Astrocyte (in vitro differentiated cells and primary cell): ENCODE data around the gene KRTAP15-1. TPM values are rescaled to one million over a fixed set of nuclear protein-coding genes. Genes with fewer than 3 reads are reported as not detected.

Experiments used
- DNase-seq: peaks from one replicate; pipeline ENCODE4 v3.0.0-alpha.2; 2010; ENCODE audit warnings: low read depth
- FAIRE-seq: peaks from 2 replicates; lab custom pipeline; 2011; peaks lifted over from hg19 to GRCh38; lab: Jason Lieb, UNC
- H2AFZ ChIP-seq: 2 replicates; pipeline ENCODE4 v1.6.0; 2012; ENCODE audit warnings: low read depth, low read length, inconsistent platforms
- H3K27ac ChIP-seq: 2 replicates; pipeline ENCODE4 v1.5.1; 2011; ENCODE audit warnings: low read depth, low read length, inconsistent platforms
- H3K27me3 ChIP-seq: 2 replicates; pipeline ENCODE4 v1.6.0; 2011; ENCODE audit warnings: low read length, inconsistent platforms; ENCODE audit not compliant: insufficient read depth
- H3K36me3 ChIP-seq: 2 replicates; pipeline ENCODE4 v1.5.1; 2011; ENCODE audit warnings: low read length, inconsistent platforms; ENCODE audit not compliant: insufficient read depth
- H3K4me1 ChIP-seq: 2 replicates; pipeline ENCODE4 v1.5.1; 2011; ENCODE audit warnings: low read length, inconsistent platforms; ENCODE audit not compliant: insufficient read depth
- H3K4me2 ChIP-seq: 2 replicates; pipeline ENCODE4 v1.6.0; 2012; ENCODE audit warnings: low read length, inconsistent platforms
- H3K4me3 ChIP-seq: 2 replicates; pipeline ENCODE4 v1.5.1; 2011; ENCODE audit warnings: low read depth, mild to moderate bottlenecking, low read length, inconsistent platforms; ENCODE audit not compliant: insufficient read depth
- H3K79me2 ChIP-seq: 2 replicates; pipeline ENCODE4 v1.6.0; 2012; ENCODE audit warnings: mild to moderate bottlenecking, low read length, inconsistent platforms; ENCODE audit not compliant: insufficient read depth
- H3K9ac ChIP-seq: 2 replicates; pipeline ENCODE4 v1.6.0; 2012; ENCODE audit warnings: mild to moderate bottlenecking, low read length, inconsistent platforms
- H3K9me3 ChIP-seq: 2 replicates; pipeline ENCODE4 v1.5.1; 2012; ENCODE audit warnings: low read depth, mild to moderate bottlenecking, low read length, inconsistent platforms; ENCODE audit not compliant: insufficient read depth
- H4K20me1 ChIP-seq: 2 replicates; pipeline ENCODE4 v1.6.0; 2012; ENCODE audit warnings: low read length, inconsistent platforms; ENCODE audit not compliant: insufficient read depth
- H3K27ac Mint-ChIP-seq: one replicate; pipeline ENCODE4 v1.8.0; 2021; ENCODE audit warnings: mild to moderate bottlenecking, mixed read lengths; ENCODE audit not compliant: unreplicated experiment
- H3K27me3 Mint-ChIP-seq: one replicate; pipeline ENCODE4 v1.8.0; 2021; ENCODE audit warnings: low read depth, mixed read lengths; ENCODE audit not compliant: unreplicated experiment
- H3K36me3 Mint-ChIP-seq: one replicate; pipeline ENCODE4 v1.8.0; 2021; ENCODE audit warnings: low read depth, mixed read lengths; ENCODE audit not compliant: unreplicated experiment
- H3K4me1 Mint-ChIP-seq: one replicate; pipeline ENCODE4 v1.8.0; 2021; ENCODE audit warnings: low read depth, mixed read lengths; ENCODE audit not compliant: unreplicated experiment
- H3K4me3 Mint-ChIP-seq: one replicate; pipeline ENCODE4 v1.8.0; 2021; ENCODE audit warnings: mild to moderate bottlenecking, moderate library complexity, mixed read lengths; ENCODE audit not compliant: unreplicated experiment
- H3K9me3 Mint-ChIP-seq: one replicate; pipeline ENCODE4 v1.8.0; 2021; ENCODE audit warnings: mild to moderate bottlenecking, mixed read lengths; ENCODE audit not compliant: unreplicated experiment
- EZH2 ChIP-seq: IDR thresholded peaks from 2 replicates; pipeline ENCODE4 v1.6.1; 2012; ENCODE audit warnings: mild to moderate bottlenecking, low read length, inconsistent platforms; ENCODE audit not compliant: insufficient read depth
- total RNA-seq: library from RNA; stranded (reverse); gene quantifications from 2 replicates; pipeline ENCODE4 v1.2.1, GENCODE V29; 2021
- TF ChIP-seq, protein P1 (sequence below): IDR thresholded peaks from 2 replicates; pipeline ENCODE4 v1.5.1; 2011; ENCODE audit warnings: low read depth, mild to moderate bottlenecking, inconsistent platforms, low read length, moderate library complexity; ENCODE audit not compliant: insufficient read depth

The KRTAP15-1 gene
- total RNA-seq, 1 donor from 2014 or later, result not detected

DNA sequence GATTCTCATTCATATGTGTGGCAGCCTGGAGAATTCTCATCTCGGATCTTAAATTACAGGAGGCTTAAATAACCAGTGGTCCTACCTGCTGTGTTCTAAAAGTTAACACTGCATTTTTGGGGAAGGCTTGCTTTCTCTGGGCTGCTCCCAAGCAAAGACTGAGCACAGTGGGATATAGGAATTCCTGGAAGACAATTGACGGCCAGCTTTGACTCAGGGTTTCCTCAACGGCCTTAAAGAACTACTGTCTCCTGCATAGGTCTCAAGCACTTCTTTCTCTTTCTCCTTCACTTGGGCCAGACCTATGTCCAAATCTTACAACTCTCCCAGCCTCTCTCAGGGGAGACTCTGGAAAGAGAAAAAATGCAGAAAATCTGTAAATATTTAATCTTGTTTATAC is 13.3 kb upstream of the KRTAP15-1 start:
- Histone ChIP-seq H3K27me3 (no peaks in the 10 kb centered on the region), H3K36me3 (no peaks in the 10 kb centered on the region), H3K4me3 (no peak overlapping the region), H3K9me3 (peaks cover 7% of the 10 kb centered on the region), H3K4me2 (no peak overlapping the region), H2AFZ (no peak overlapping the region), H3K27ac (no peak overlapping the region), H3K9ac (no peak overlapping the region), H4K20me1 (no peaks in the 10 kb centered on the region), H3K79me2 (no peaks in the 10 kb centered on the region), H3K4me1 (no peaks in the 10 kb centered on the region)
- Mint-ChIP-seq H3K4me3 (no peak overlapping the region), H3K27ac (no peak overlapping the region), H3K4me1 (no peaks in the 10 kb centered on the region), H3K27me3 (no peaks in the 10 kb centered on the region), H3K36me3 (no peaks in the 10 kb centered on the region), H3K9me3 (no peaks in the 10 kb centered on the region)
- DNase-seq (no peak), FAIRE-seq (no peak)
- TF ChIP-seq, protein P1, sequence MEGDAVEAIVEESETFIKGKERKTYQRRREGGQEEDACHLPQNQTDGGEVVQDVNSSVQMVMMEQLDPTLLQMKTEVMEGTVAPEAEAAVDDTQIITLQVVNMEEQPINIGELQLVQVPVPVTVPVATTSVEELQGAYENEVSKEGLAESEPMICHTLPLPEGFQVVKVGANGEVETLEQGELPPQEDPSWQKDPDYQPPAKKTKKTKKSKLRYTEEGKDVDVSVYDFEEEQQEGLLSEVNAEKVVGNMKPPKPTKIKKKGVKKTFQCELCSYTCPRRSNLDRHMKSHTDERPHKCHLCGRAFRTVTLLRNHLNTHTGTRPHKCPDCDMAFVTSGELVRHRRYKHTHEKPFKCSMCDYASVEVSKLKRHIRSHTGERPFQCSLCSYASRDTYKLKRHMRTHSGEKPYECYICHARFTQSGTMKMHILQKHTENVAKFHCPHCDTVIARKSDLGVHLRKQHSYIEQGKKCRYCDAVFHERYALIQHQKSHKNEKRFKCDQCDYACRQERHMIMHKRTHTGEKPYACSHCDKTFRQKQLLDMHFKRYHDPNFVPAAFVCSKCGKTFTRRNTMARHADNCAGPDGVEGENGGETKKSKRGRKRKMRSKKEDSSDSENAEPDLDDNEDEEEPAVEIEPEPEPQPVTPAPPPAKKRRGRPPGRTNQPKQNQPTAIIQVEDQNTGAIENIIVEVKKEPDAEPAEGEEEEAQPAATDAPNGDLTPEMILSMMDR, result no peak
- no peak for TF ChIP-seq EZH2

DNA sequence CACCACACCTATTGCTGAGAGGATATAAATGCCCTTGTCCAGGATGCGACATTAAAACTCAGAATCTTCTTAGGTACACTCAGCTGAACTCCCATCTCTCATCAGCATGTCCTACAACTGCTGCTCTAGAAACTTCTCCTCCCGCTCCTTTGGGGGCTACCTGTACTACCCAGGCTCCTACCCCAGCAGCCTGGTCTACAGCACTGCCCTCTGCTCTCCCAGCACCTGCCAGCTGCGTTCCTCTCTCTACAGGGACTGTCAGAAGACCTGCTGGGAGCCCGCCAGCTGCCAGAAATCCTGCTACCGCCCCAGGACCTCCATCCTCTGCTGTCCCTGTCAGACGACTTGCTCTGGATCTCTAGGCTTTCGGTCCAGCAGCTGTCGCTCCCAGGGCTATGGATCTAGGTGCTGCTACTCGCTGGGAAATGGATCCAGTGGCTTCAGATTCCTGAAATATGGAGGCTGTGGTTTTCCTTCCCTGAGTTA is 9.9 kb upstream of the KRTAP15-1 start, which contains the start of gene KRTAP13-4:
Gene KRTAP13-4 (plus strand): TSS at position 51 of the 486 bp plus-strand sequence. CDS start 56 bp downstream, at position 107.
- Mint-ChIP-seq H3K27me3 (no peaks in the 10 kb centered on the region), H3K27ac (peak within 1 kb of the TSS; percentile 58), H3K4me1 (no peaks in the 10 kb centered on the region), H3K4me3 (no peak within 1 kb of the TSS), H3K9me3 (no peaks in the 10 kb centered on the region), H3K36me3 (no peaks in the 10 kb centered on the region)
- H3K4me3 ChIP-seq, result no peak within 1 kb of the TSS
- H3K27ac ChIP-seq, result no peak within 1 kb of the TSS
- peaks cover 10% of the 10 kb centered on the region for H3K9me3 ChIP-seq
- no peaks in the 10 kb centered on the region for H3K27me3 ChIP-seq
- FAIRE-seq, result no peak
- H3K36me3 ChIP-seq, result no peaks in the 10 kb centered on the region
- no peaks in the 10 kb centered on the region for H3K4me1 ChIP-seq
- no peak for DNase-seq
- no peak within 1 kb of the TSS for H3K4me2 ChIP-seq
- no peaks in the 10 kb centered on the region for H3K79me2 ChIP-seq
- no peak within 1 kb of the TSS for H3K9ac ChIP-seq
- no peaks in the 10 kb centered on the region for H4K20me1 ChIP-seq
- no peak within 1 kb of the TSS for H2AFZ ChIP-seq
- TF ChIP-seq, protein P1, result no peak
- TF ChIP-seq EZH2, result no peak

DNA sequence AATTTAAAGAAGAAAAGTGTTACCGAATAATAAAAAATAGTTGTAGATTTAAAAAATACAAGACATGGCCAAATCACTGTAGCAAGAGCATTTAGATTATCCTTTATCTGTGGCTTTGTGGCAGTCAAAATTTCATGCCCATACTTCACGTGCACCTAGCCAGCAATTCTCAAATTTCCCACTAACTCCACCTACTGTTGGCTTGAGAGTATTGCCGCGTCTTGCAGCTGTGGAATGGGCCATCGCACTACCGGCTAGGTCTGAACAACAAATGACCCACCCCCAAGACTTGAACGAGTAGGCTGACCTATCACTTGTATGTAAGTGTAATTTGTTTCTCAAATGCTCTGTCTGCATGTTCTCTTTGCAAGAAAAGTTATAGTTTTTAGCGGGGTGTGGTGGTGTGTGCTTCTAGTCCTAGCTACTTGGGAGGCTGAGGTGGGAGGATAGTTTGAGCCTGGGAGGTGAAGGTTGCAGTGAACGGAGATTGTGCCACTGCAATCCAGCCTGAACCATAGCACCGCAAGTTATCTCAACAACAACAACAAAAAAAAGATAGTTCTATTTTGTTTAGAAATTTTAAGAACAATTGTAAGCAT is 5.9 kb upstream of the KRTAP15-1 start:
- Histone ChIP-seq H3K4me2 (no peak overlapping the region), H3K9me3 (peaks cover 7% of the 10 kb centered on the region), H3K9ac (no peak overlapping the region), H3K36me3 (no peaks in the 10 kb centered on the region), H3K27ac (no peak overlapping the region), H2AFZ (no peak overlapping the region), H3K27me3 (no peaks in the 10 kb centered on the region), H3K4me1 (no peaks in the 10 kb centered on the region), H4K20me1 (no peaks in the 10 kb centered on the region), H3K79me2 (no peaks in the 10 kb centered on the region), H3K4me3 (no peak overlapping the region)
- Mint-ChIP-seq H3K4me1 (no peaks in the 10 kb centered on the region), H3K4me3 (no peak overlapping the region), H3K27ac (no peak overlapping the region), H3K27me3 (peaks cover 2% of the 10 kb centered on the region), H3K36me3 (no peaks in the 10 kb centered on the region), H3K9me3 (no peaks in the 10 kb centered on the region)
- no peak for FAIRE-seq
- no peak for TF ChIP-seq EZH2
- TF ChIP-seq, protein P1, result peak; percentile 38
- DNase-seq, result no peak
